ENCODE measurements around the gene FGF10. TPM values are rescaled to one million over a fixed set of nuclear protein-coding genes. Genes with fewer than 3 reads are reported as not detected.

The FGF10 gene
- total RNA-seq, 1 donor from 2014 or later: not detected

DNA sequence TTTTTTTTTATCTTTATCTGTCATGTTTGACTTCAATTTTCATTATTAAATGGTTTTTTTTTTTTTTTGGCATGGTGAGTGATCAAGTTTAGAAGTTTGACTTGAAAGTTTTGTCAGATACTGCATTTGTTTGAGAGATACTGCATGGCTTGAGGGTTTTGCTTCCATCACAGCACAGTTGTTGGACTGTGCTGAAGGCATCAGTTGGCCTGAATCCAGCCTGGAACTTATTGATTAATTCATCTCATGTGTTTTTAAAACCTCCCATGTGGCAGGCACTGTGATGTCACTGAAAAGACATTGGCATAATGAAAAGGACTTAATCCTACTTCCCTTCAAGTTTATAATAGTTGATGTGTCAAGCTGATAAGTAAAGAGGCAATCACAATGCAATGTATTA, 128.4 kb downstream of the FGF10 start:
- DNase-seq (ENCODE audit: low read depth, low spot score): no peak

DNA sequence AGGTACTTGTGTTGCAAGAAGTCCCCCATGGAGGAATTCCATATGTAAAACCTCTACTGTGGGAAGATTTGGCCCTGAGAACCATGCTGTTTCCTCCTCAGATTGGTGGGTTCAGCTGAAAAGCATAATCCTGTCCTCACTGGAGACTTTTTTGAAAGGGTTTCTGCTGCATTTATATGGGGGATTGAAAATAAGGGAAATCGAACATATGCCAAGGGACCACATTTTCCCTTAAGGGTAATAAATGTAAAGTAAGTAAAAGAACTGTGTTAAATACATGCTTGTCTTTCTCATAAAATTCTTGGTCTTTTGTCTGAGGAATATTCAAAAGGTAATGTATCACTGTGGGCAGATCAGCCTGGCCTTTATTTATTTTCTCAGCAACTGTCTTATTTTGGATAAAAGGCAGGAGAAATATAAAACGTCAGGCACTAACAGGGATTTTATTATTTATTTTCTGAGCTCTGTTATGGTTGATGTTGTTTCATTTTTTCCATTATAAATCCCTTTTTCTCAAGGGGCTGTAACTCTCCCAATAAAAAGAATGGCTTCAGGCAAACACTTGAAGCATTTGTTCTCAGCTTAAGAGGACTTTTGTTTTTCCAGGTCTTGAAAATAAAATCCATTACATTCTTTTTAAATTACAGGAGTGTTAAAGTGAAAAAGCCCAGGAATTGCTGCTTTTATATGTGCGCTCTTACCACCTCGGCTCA, 131.4 kb downstream of the FGF10 start:
- no peak for DNase-seq (ENCODE audit: low read depth, low spot score)

DNA sequence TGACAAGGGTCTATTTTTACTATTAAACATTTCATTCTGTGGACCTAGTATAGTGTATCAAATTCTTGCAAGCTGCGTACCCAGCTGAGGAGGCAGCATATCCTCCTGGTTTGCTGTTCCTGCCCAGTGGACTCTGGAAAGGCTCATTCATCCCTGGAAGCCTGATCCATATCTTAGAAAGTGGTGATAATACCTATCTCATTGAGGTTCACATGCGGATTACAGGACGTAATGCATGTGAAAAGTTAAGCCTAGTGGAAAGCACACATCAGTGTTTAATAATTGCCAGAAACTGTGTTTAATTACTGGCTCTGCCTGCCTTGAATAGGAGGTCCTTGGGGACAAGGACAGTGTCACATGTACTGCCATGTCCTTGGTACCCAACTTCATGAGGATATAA, 132.0 kb downstream of the FGF10 start:
- no peak for DNase-seq (ENCODE audit: low read depth, low spot score)
